Suppressor macrophage treated with lipopolysaccharide for 4 hours (primary cell): Measurements from ENCODE around the gene DHFR.

Experiments used
- DNase-seq: peaks from one replicate; pipeline ENCODE4 v3.0.0-alpha.2; 2020

The DHFR gene

GRCh38 chr5:80654054-80654390 is 761 bp downstream of the DHFR start:
- DNase-seq = no peak

- DNase-seq = no peak
Measured at GRCh38 chr5:80653502-80653901, 1.3 kb downstream of the DHFR start.

GRCh38 chr5:80646926-80647325 is 7.9 kb downstream of the DHFR start:
- DNase-seq = no peak

GRCh38 chr5:80644900-80645299 is 9.9 kb downstream of the DHFR start:
- DNase-seq = no peak

GRCh38 chr5:80641353-80641752 is 13.4 kb downstream of the DHFR start:
- no peak for DNase-seq

- DNase-seq = no peak
Measured at GRCh38 chr5:80634193-80634592, 20.6 kb downstream of the DHFR start.

GRCh38 chr5:80632700-80633099 is 22.1 kb downstream of the DHFR start:
- no peak for DNase-seq

GRCh38 chr5:80631278-80632259 is 23.2 kb downstream of the DHFR start:
- DNase-seq = no peak

- peak; percentile 48 for DNase-seq
Measured at GRCh38 chr5:80629281-80629680, 25.5 kb downstream of the DHFR start.

GRCh38 chr5:80625230-80625629 is 29.6 kb downstream of the DHFR start:
- DNase-seq = no peak

GRCh38 chr5:80623999-80624398 is 30.8 kb downstream of the DHFR start:
- DNase-seq = peak; percentile 61

- DNase-seq = no peak
Measured at GRCh38 chr5:80622756-80623155, 32.0 kb downstream of the DHFR start.

- peak; percentile 65 for DNase-seq
Measured at GRCh38 chr5:80620211-80620610, 34.6 kb downstream of the DHFR start.

- DNase-seq = peak; percentile 6
Measured at GRCh38 chr5:80619086-80619485, 35.7 kb downstream of the DHFR start.

- DNase-seq = no peak
Measured at GRCh38 chr5:80618438-80618837, 36.3 kb downstream of the DHFR start.

GRCh38 chr5:80615266-80615914 is 39.4 kb downstream of the DHFR start:
- no peak for DNase-seq

GRCh38 chr5:80609692-80610091 is 45.1 kb downstream of the DHFR start:
- no peak for DNase-seq

GRCh38 chr5:80608731-80609130 is 46.1 kb downstream of the DHFR start:
- DNase-seq = peak; percentile 35

- DNase-seq = no peak
Measured at GRCh38 chr5:80607832-80608231, 47.0 kb downstream of the DHFR start.

- DNase-seq = no peak
Measured at GRCh38 chr5:80607343-80607742, 47.4 kb downstream of the DHFR start.

- no peak for DNase-seq
Measured at GRCh38 chr5:80600943-80601693, 53.7 kb downstream of the DHFR start.

GRCh38 chr5:80597500-80597899 is 57.3 kb downstream of the DHFR start:
- no peak for DNase-seq

- no peak for DNase-seq
Measured at GRCh38 chr5:80594810-80595209, 60.0 kb downstream of the DHFR start.

GRCh38 chr5:80592761-80593160 is 62.0 kb downstream of the DHFR start:
- DNase-seq = no peak
